ENCODE measurements around the gene SHROOM3. TPM values are rescaled to one million over a fixed set of nuclear protein-coding genes. Genes with fewer than 3 reads are reported as not detected.

Gene SHROOM3
- total and polyA plus RNA-seq, 10 donors = 0.37 to 23.9 (median 8.3) TPM

- 90 to 100% (median 93%) methylated on average over 1 of the region's 1 CpG for WGBS, 5 donors
- no peaks in the 10 kb centered on the region for H3K36me3 ChIP-seq
- H3K27me3 ChIP-seq (replicated peaks in 1 of 7) = peaks cover 0 to 4% (median 0%) of the 10 kb centered on the region in 7 donors
- no peak for DNase-seq
- no peaks in the 10 kb centered on the region for H3K4me1 ChIP-seq
- no peak overlapping the region for H3K4me3 ChIP-seq
- intact Hi-C loops (cut with DNase I; ENCODE audit: low total_unique reads) = no loop called here
- H3K9me3 ChIP-seq = peaks cover 0 to 5% (median 0%) of the 10 kb centered on the region in 8 donors
- H3K27ac ChIP-seq = no peak overlapping the region
- TF ChIP-seq POLR2AphosphoS5 (IDR thresholded peaks at IDR 0.05) (no peak), POLR2A (IDR thresholded peaks at IDR 0.05) (no peak), CTCF (IDR thresholded peaks at IDR 0.05 in 8 of 11, conservative IDR thresholded peaks at IDR 0.05 in 3 of 11) (no peak)
Observed at GRCh38 chr4:76649086-76649485, 214.1 kb downstream of the SHROOM3 start.

- DNase-seq = no peak
- TF ChIP-seq CTCF (IDR thresholded peaks at IDR 0.05 in 8 of 11, conservative IDR thresholded peaks at IDR 0.05 in 3 of 11) (no peak), POLR2AphosphoS5 (IDR thresholded peaks at IDR 0.05) (no peak), POLR2A (IDR thresholded peaks at IDR 0.05) (no peak)
- H3K4me1 ChIP-seq = no peaks in the 10 kb centered on the region
- peaks cover 0 to 5% (median 0%) of the 10 kb centered on the region in 8 donors for H3K9me3 ChIP-seq
- intact Hi-C loops (cut with DNase I; ENCODE audit: low total_unique reads) = no loop called here
- H3K27ac ChIP-seq = no peak overlapping the region
- H3K36me3 ChIP-seq = no peaks in the 10 kb centered on the region
- WGBS, 5 donors = 72 to 92% (median 78%) methylated on average over 2 of the region's 2 CpGs
- peaks cover 0 to 4% (median 0%) of the 10 kb centered on the region in 7 donors for H3K27me3 ChIP-seq (replicated peaks in 1 of 7)
- H3K4me3 ChIP-seq = no peak overlapping the region
Observed at GRCh38 chr4:76651616-76652015, 216.6 kb downstream of the SHROOM3 start.

GRCh38 chr4:76652389-76652788, 217.4 kb downstream of the SHROOM3 start:
- H3K27ac ChIP-seq = no peak overlapping the region
- TF ChIP-seq POLR2AphosphoS5 (IDR thresholded peaks at IDR 0.05) (no peak), CTCF (IDR thresholded peaks at IDR 0.05 in 8 of 11, conservative IDR thresholded peaks at IDR 0.05 in 3 of 11) (no peak)
- peaks cover 0 to 4% (median 0%) of the 10 kb centered on the region in 7 donors for H3K27me3 ChIP-seq (replicated peaks in 1 of 7)
- no peak overlapping the region for H3K4me3 ChIP-seq
- 80 to 90% (median 85%) methylated on average over 1 of the region's 1 CpG for WGBS, 5 donors
- no peaks in the 10 kb centered on the region for H3K36me3 ChIP-seq
- no peak for DNase-seq
- H3K9me3 ChIP-seq = peaks cover 0 to 5% (median 0%) of the 10 kb centered on the region in 8 donors
- intact Hi-C loops (cut with DNase I; ENCODE audit: low total_unique reads) = no loop called here
- H3K4me1 ChIP-seq = no peaks in the 10 kb centered on the region

GRCh38 chr4:76654084-76654483, 219.1 kb downstream of the SHROOM3 start:
- WGBS, 5 donors = 80 to 87% (median 85%) methylated on average over 6 of the region's 6 CpGs
- Histone ChIP-seq H3K4me1 (no peaks in the 10 kb centered on the region), H3K9me3 (peaks cover 0 to 5% (median 0%) of the 10 kb centered on the region in 8 donors), H3K36me3 (no peaks in the 10 kb centered on the region), H3K4me3 (no peak overlapping the region), H3K27me3 (replicated peaks in 1 of 7) (no peaks in the 10 kb centered on the region), H3K27ac (no peak overlapping the region)
- intact Hi-C loops (cut with DNase I; ENCODE audit: low total_unique reads) = no loop called here
- TF ChIP-seq POLR2AphosphoS5 (IDR thresholded peaks at IDR 0.05) (no peak), CTCF (IDR thresholded peaks at IDR 0.05 in 8 of 11, conservative IDR thresholded peaks at IDR 0.05 in 3 of 11) (no peak), POLR2A (IDR thresholded peaks at IDR 0.05) (no peak)
- no peak for DNase-seq
